ENCODE results near the gene SRPRB.

The SRPRB gene

GRCh38 chr3:133838916-133839800 is 33.5 kb downstream of the SRPRB start:
- H3K27ac ChIP-seq (ENCODE audit: low read length) = no peak overlapping the region
- no peaks in the 10 kb centered on the region for H3K4me1 ChIP-seq (ENCODE audit: control insufficient read depth, low read depth, low read length)
- no peak overlapping the region for H3K9ac ChIP-seq (ENCODE audit: low read length)
- H3K27me3 ChIP-seq (ENCODE audit: control insufficient read depth, insufficient read depth, low read length) = no peaks in the 10 kb centered on the region
- no peak overlapping the region for H3K4me3 ChIP-seq (ENCODE audit: low read length)
- H3K36me3 ChIP-seq (ENCODE audit: control insufficient read depth, low read depth, low read length) = no peaks in the 10 kb centered on the region
- H3K9me3 ChIP-seq (ENCODE audit: control insufficient read depth, low read depth, low read length) = no peaks in the 10 kb centered on the region

GRCh38 chr3:133840055-133840737 is 34.6 kb downstream of the SRPRB start:
- Histone ChIP-seq H3K9me3 (ENCODE audit: control insufficient read depth, low read depth, low read length) (no peaks in the 10 kb centered on the region), H3K4me1 (ENCODE audit: control insufficient read depth, low read depth, low read length) (no peaks in the 10 kb centered on the region), H3K36me3 (ENCODE audit: control insufficient read depth, low read depth, low read length) (no peaks in the 10 kb centered on the region)

GRCh38 chr3:133840767-133841166 is 35.2 kb downstream of the SRPRB start:
- Histone ChIP-seq H3K27ac (ENCODE audit: low read length) (no peak overlapping the region), H3K27me3 (ENCODE audit: control insufficient read depth, insufficient read depth, low read length) (no peaks in the 10 kb centered on the region), H3K36me3 (ENCODE audit: control insufficient read depth, low read depth, low read length) (no peaks in the 10 kb centered on the region), H3K9me3 (ENCODE audit: control insufficient read depth, low read depth, low read length) (no peaks in the 10 kb centered on the region), H3K4me1 (ENCODE audit: control insufficient read depth, low read depth, low read length) (no peaks in the 10 kb centered on the region), H3K4me3 (ENCODE audit: low read length) (no peak overlapping the region), H3K9ac (ENCODE audit: low read length) (no peak overlapping the region)

More at GRCh38 chr3:133840055-133840737, 34.6 kb downstream of the SRPRB start:
- H3K27me3 ChIP-seq (ENCODE audit: control insufficient read depth, insufficient read depth, low read length) = no peaks in the 10 kb centered on the region
- H3K9ac ChIP-seq (ENCODE audit: low read length) = no peak overlapping the region
- H3K27ac ChIP-seq (ENCODE audit: low read length) = no peak overlapping the region
- no peak overlapping the region for H3K4me3 ChIP-seq (ENCODE audit: low read length)

- Histone ChIP-seq H3K36me3 (ENCODE audit: control insufficient read depth, low read depth, low read length) (no peaks in the 10 kb centered on the region), H3K27me3 (ENCODE audit: control insufficient read depth, insufficient read depth, low read length) (no peaks in the 10 kb centered on the region), H3K4me3 (ENCODE audit: low read length) (no peak overlapping the region), H3K9ac (ENCODE audit: low read length) (no peak overlapping the region), H3K27ac (ENCODE audit: low read length) (no peak overlapping the region), H3K9me3 (ENCODE audit: control insufficient read depth, low read depth, low read length) (no peaks in the 10 kb centered on the region), H3K4me1 (ENCODE audit: control insufficient read depth, low read depth, low read length) (no peaks in the 10 kb centered on the region)
Observed at GRCh38 chr3:133841196-133841595, 35.6 kb downstream of the SRPRB start.

GRCh38 chr3:133842158-133842557 is 36.5 kb downstream of the SRPRB start:
- no peaks in the 10 kb centered on the region for H3K4me1 ChIP-seq (ENCODE audit: control insufficient read depth, low read depth, low read length)
- H3K36me3 ChIP-seq (ENCODE audit: control insufficient read depth, low read depth, low read length) = no peaks in the 10 kb centered on the region
- no peak overlapping the region for H3K4me3 ChIP-seq (ENCODE audit: low read length)
- no peaks in the 10 kb centered on the region for H3K9me3 ChIP-seq (ENCODE audit: control insufficient read depth, low read depth, low read length)
- no peak overlapping the region for H3K27ac ChIP-seq (ENCODE audit: low read length)
- H3K27me3 ChIP-seq (ENCODE audit: control insufficient read depth, insufficient read depth, low read length) = no peaks in the 10 kb centered on the region
- H3K9ac ChIP-seq (ENCODE audit: low read length) = no peak overlapping the region

GRCh38 chr3:133843634-133844033 is 38.0 kb downstream of the SRPRB start:
- H3K4me3 ChIP-seq (ENCODE audit: low read length) = no peak overlapping the region
- H3K36me3 ChIP-seq (ENCODE audit: control insufficient read depth, low read depth, low read length) = no peaks in the 10 kb centered on the region
- no peaks in the 10 kb centered on the region for H3K9me3 ChIP-seq (ENCODE audit: control insufficient read depth, low read depth, low read length)
- no peak overlapping the region for H3K9ac ChIP-seq (ENCODE audit: low read length)
- no peaks in the 10 kb centered on the region for H3K27me3 ChIP-seq (ENCODE audit: control insufficient read depth, insufficient read depth, low read length)
- no peaks in the 10 kb centered on the region for H3K4me1 ChIP-seq (ENCODE audit: control insufficient read depth, low read depth, low read length)
- no peak overlapping the region for H3K27ac ChIP-seq (ENCODE audit: low read length)

GRCh38 chr3:133845127-133845526 is 39.5 kb downstream of the SRPRB start:
- H3K9me3 ChIP-seq (ENCODE audit: control insufficient read depth, low read depth, low read length) = no peaks in the 10 kb centered on the region
- H3K4me3 ChIP-seq (ENCODE audit: low read length) = no peak overlapping the region
- H3K36me3 ChIP-seq (ENCODE audit: control insufficient read depth, low read depth, low read length) = no peaks in the 10 kb centered on the region
- H3K4me1 ChIP-seq (ENCODE audit: control insufficient read depth, low read depth, low read length) = no peaks in the 10 kb centered on the region
- no peaks in the 10 kb centered on the region for H3K27me3 ChIP-seq (ENCODE audit: control insufficient read depth, insufficient read depth, low read length)
- no peak overlapping the region for H3K27ac ChIP-seq (ENCODE audit: low read length)
- H3K9ac ChIP-seq (ENCODE audit: low read length) = no peak overlapping the region

GRCh38 chr3:133849346-133849745 is 43.7 kb downstream of the SRPRB start:
- Histone ChIP-seq H3K4me1 (ENCODE audit: control insufficient read depth, low read depth, low read length) (no peaks in the 10 kb centered on the region), H3K4me3 (ENCODE audit: low read length) (no peak overlapping the region), H3K27ac (ENCODE audit: low read length) (no peak overlapping the region), H3K36me3 (ENCODE audit: control insufficient read depth, low read depth, low read length) (no peaks in the 10 kb centered on the region), H3K27me3 (ENCODE audit: control insufficient read depth, insufficient read depth, low read length) (no peaks in the 10 kb centered on the region), H3K9me3 (ENCODE audit: control insufficient read depth, low read depth, low read length) (no peaks in the 10 kb centered on the region), H3K9ac (ENCODE audit: low read length) (no peak overlapping the region)

- Histone ChIP-seq H3K9ac (ENCODE audit: low read length) (no peak overlapping the region), H3K9me3 (ENCODE audit: control insufficient read depth, low read depth, low read length) (no peaks in the 10 kb centered on the region), H3K27ac (ENCODE audit: low read length) (no peak overlapping the region), H3K36me3 (ENCODE audit: control insufficient read depth, low read depth, low read length) (no peaks in the 10 kb centered on the region), H3K4me1 (ENCODE audit: control insufficient read depth, low read depth, low read length) (peaks cover 5% of the 10 kb centered on the region), H3K4me3 (ENCODE audit: low read length) (no peak overlapping the region), H3K27me3 (ENCODE audit: control insufficient read depth, insufficient read depth, low read length) (no peaks in the 10 kb centered on the region)
Observed at GRCh38 chr3:133850034-133850433, 44.4 kb downstream of the SRPRB start.

GRCh38 chr3:133851266-133851906 is 45.8 kb downstream of the SRPRB start:
- no peaks in the 10 kb centered on the region for H3K9me3 ChIP-seq (ENCODE audit: control insufficient read depth, low read depth, low read length)
- no peaks in the 10 kb centered on the region for H3K27me3 ChIP-seq (ENCODE audit: control insufficient read depth, insufficient read depth, low read length)
- no peak overlapping the region for H3K9ac ChIP-seq (ENCODE audit: low read length)
- peaks cover 8% of the 10 kb centered on the region for H3K4me1 ChIP-seq (ENCODE audit: control insufficient read depth, low read depth, low read length)
- no peaks in the 10 kb centered on the region for H3K36me3 ChIP-seq (ENCODE audit: control insufficient read depth, low read depth, low read length)
- no peak overlapping the region for H3K27ac ChIP-seq (ENCODE audit: low read length)
- H3K4me3 ChIP-seq (ENCODE audit: low read length) = no peak overlapping the region

- H3K9ac ChIP-seq (ENCODE audit: low read length) = no peak overlapping the region
- H3K4me3 ChIP-seq (ENCODE audit: low read length) = no peak overlapping the region
- H3K27ac ChIP-seq (ENCODE audit: low read length) = no peak overlapping the region
- no peaks in the 10 kb centered on the region for H3K9me3 ChIP-seq (ENCODE audit: control insufficient read depth, low read depth, low read length)
- H3K36me3 ChIP-seq (ENCODE audit: control insufficient read depth, low read depth, low read length) = no peaks in the 10 kb centered on the region
- no peaks in the 10 kb centered on the region for H3K27me3 ChIP-seq (ENCODE audit: control insufficient read depth, insufficient read depth, low read length)
- peaks cover 8% of the 10 kb centered on the region for H3K4me1 ChIP-seq (ENCODE audit: control insufficient read depth, low read depth, low read length)
Observed at GRCh38 chr3:133851931-133852330, 46.3 kb downstream of the SRPRB start.

All from iPS-18a (cell line).